ENCODE measurements around the gene OR2Z1.

DNA sequence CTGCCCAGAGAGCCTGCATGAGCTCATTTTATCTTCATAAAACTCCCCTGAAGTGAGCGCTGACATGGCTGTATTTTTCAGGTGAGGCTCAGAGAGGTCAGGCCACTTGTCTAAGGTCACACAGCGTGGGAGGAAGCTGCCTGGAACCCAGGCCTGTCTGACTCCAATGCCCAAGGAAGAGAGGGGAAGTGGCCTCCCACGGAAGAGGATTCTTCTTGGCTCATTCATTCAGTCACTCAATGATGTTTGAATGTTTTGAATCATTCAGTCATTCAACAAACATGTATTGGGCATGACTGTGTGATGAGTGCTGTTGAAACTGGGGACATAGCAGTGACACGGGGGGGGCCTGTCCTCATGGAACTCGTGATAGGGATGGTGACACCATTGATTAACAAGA, 34.9 kb upstream of the OR2Z1 start:
- TF ChIP-seq EP300 (conservative IDR thresholded peaks at IDR 0.05; ENCODE audit: poor library complexity, severe bottlenecking) (no peak), RAD21 (conservative IDR thresholded peaks at IDR 0.05) (no peak)
- TF ChIP-seq, protein P1, sequence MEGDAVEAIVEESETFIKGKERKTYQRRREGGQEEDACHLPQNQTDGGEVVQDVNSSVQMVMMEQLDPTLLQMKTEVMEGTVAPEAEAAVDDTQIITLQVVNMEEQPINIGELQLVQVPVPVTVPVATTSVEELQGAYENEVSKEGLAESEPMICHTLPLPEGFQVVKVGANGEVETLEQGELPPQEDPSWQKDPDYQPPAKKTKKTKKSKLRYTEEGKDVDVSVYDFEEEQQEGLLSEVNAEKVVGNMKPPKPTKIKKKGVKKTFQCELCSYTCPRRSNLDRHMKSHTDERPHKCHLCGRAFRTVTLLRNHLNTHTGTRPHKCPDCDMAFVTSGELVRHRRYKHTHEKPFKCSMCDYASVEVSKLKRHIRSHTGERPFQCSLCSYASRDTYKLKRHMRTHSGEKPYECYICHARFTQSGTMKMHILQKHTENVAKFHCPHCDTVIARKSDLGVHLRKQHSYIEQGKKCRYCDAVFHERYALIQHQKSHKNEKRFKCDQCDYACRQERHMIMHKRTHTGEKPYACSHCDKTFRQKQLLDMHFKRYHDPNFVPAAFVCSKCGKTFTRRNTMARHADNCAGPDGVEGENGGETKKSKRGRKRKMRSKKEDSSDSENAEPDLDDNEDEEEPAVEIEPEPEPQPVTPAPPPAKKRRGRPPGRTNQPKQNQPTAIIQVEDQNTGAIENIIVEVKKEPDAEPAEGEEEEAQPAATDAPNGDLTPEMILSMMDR (IDR thresholded peaks at IDR 0.05; ENCODE audit: poor library complexity, severe bottlenecking): no peak
